ENCODE results near the gene ALK.
"Not testable (repeated sequence)": the region's sequence is repeated elsewhere in the genome, so short reads cannot be mapped to it uniquely, and the experiment has no call there.

The ALK gene

GRCh38 chr2:29250977-29251376 lies 670.4 kb downstream of the ALK start:
- DNase-seq (ENCODE audit: low read depth, low spot score), result no peak

- no peak for DNase-seq (ENCODE audit: low read depth, low spot score)
These were observed 671.6 kb downstream of the ALK start for GRCh38 chr2:29249666-29250253.

- DNase-seq (ENCODE audit: low read depth, low spot score), result no peak
These were observed 674.0 kb downstream of the ALK start for GRCh38 chr2:29247336-29247914.

- no peak for DNase-seq (ENCODE audit: low read depth, low spot score)
These were observed 674.7 kb downstream of the ALK start for GRCh38 chr2:29246383-29247300.

- no peak for DNase-seq (ENCODE audit: low read depth, low spot score)
These were observed 675.5 kb downstream of the ALK start for GRCh38 chr2:29245742-29246382.

GRCh38 chr2:29245035-29245741 lies 676.2 kb downstream of the ALK start:
- not testable (repeated sequence) for DNase-seq (ENCODE audit: low read depth, low spot score)

GRCh38 chr2:29242621-29243375 lies 678.6 kb downstream of the ALK start:
- no peak for DNase-seq (ENCODE audit: low read depth, low spot score)

GRCh38 chr2:29241955-29242565 lies 679.3 kb downstream of the ALK start:
- DNase-seq (ENCODE audit: low read depth, low spot score), result no peak

- no peak for DNase-seq (ENCODE audit: low read depth, low spot score)
These were observed 680.0 kb downstream of the ALK start for GRCh38 chr2:29241341-29241740.

GRCh38 chr2:29240601-29241000 lies 680.8 kb downstream of the ALK start:
- no peak for DNase-seq (ENCODE audit: low read depth, low spot score)

GRCh38 chr2:29239209-29239960 lies 682.0 kb downstream of the ALK start:
- DNase-seq (ENCODE audit: low read depth, low spot score), result no peak

- no peak for DNase-seq (ENCODE audit: low read depth, low spot score)
These were observed 682.9 kb downstream of the ALK start for GRCh38 chr2:29238497-29238896.

- DNase-seq (ENCODE audit: low read depth, low spot score), result no peak
These were observed 685.3 kb downstream of the ALK start for GRCh38 chr2:29236074-29236473.

- no peak for DNase-seq (ENCODE audit: low read depth, low spot score)
These were observed 686.0 kb downstream of the ALK start for GRCh38 chr2:29235411-29235810.

GRCh38 chr2:29233428-29233827 lies 688.0 kb downstream of the ALK start:
- DNase-seq (ENCODE audit: low read depth, low spot score), result no peak

- DNase-seq (ENCODE audit: low read depth, low spot score), result no peak
These were observed 689.3 kb downstream of the ALK start for GRCh38 chr2:29232041-29232440.

GRCh38 chr2:29229640-29230039 lies 691.7 kb downstream of the ALK start:
- no peak for DNase-seq (ENCODE audit: low read depth, low spot score)

- no peak for DNase-seq (ENCODE audit: low read depth, low spot score)
These were observed 692.4 kb downstream of the ALK start for GRCh38 chr2:29228947-29229346.

GRCh38 chr2:29227935-29228675 lies 693.3 kb downstream of the ALK start:
- DNase-seq (ENCODE audit: low read depth, low spot score), result no peak

Measured in activated CD4-positive, CD25-positive, alpha-beta regulatory T cell treated with anti-CD3 and anti-CD28 coated beads, Interleukin-2, amount 50 U/mL, for 16 hours (primary cell).